H9 (cell line): Measurements from ENCODE around the gene RBM45. TPM values are rescaled to one million over a fixed set of nuclear protein-coding genes. Genes with fewer than 3 reads are reported as not detected.

Experiments
- DNase-seq: peaks from one replicate; pipeline ENCODE4 v3.0.0-alpha.2; 2017
- H2AFZ ChIP-seq: one replicate; pipeline ENCODE4 v1.6.1; 2013; ENCODE audit warnings: mild to moderate bottlenecking, low read length, control low read depth, moderate library complexity
- H2AK5ac ChIP-seq: 2 replicates; pipeline ENCODE4 v1.6.1; 2013; ENCODE audit warnings: low read length, control low read depth, mixed read lengths; ENCODE audit not compliant: insufficient read length
- H2BK120ac ChIP-seq: one replicate; pipeline ENCODE4 v1.6.1; 2013; ENCODE audit warnings: low read depth, mild to moderate bottlenecking, low read length, control low read depth, inconsistent platforms; ENCODE audit not compliant: poor library complexity, severe bottlenecking
- H2BK12ac ChIP-seq: 2 replicates; pipeline ENCODE4 v1.6.1; 2013; ENCODE audit warnings: low read length, control low read depth, mixed read lengths, low read depth; ENCODE audit not compliant: insufficient read length
- H2BK15ac ChIP-seq: 2 replicates; pipeline ENCODE4 v1.6.1; 2013; ENCODE audit warnings: low read depth, low read length, control low read depth
- H2BK20ac ChIP-seq: one replicate; pipeline ENCODE4 v1.6.1; 2013; ENCODE audit warnings: low read depth, mild to moderate bottlenecking, low read length, control low read depth, inconsistent platforms; ENCODE audit not compliant: poor library complexity, severe bottlenecking
- H2BK5ac ChIP-seq: 2 replicates; pipeline ENCODE4 v1.6.1; 2013; ENCODE audit warnings: low read length, control low read depth, mixed read lengths; ENCODE audit not compliant: insufficient read length
- H3K14ac ChIP-seq: 2 replicates; pipeline ENCODE4 v1.6.1; 2013; ENCODE audit warnings: low read length, control low read depth; ENCODE audit not compliant: insufficient read depth
- H3K18ac ChIP-seq: 2 replicates; pipeline ENCODE4 v1.6.1; 2013; ENCODE audit warnings: low read depth, mild to moderate bottlenecking, mixed read lengths, low read length, control low read depth; ENCODE audit not compliant: insufficient read length
- H3K23ac ChIP-seq: 2 replicates; pipeline ENCODE4 v1.6.1; 2013; ENCODE audit warnings: low read length, control low read depth, mixed read lengths, low read depth; ENCODE audit not compliant: insufficient read length
- H3K23me2 ChIP-seq: 2 replicates; pipeline ENCODE4 v1.6.1; 2013; ENCODE audit warnings: low read depth, mild to moderate bottlenecking, mixed read lengths, low read length, control low read depth; ENCODE audit not compliant: insufficient read length, poor library complexity, severe bottlenecking
- H3K27ac ChIP-seq: 2 replicates; pipeline ENCODE4 v1.5.1; 2013; ENCODE audit warnings: low read length, control low read depth, mixed read lengths, low read depth; ENCODE audit not compliant: insufficient read length
- H3K27me3 ChIP-seq: 2 replicates; pipeline ENCODE4 v1.6.1; 2013; ENCODE audit warnings: low read length, control low read depth, inconsistent platforms; ENCODE audit not compliant: insufficient read depth
- H3K4ac ChIP-seq: 2 replicates; pipeline ENCODE4 v1.6.1; 2013; ENCODE audit warnings: low read depth, mild to moderate bottlenecking, control low read depth, inconsistent platforms, low read length, moderate library complexity
- H3K4me1 ChIP-seq: 2 replicates; pipeline ENCODE4 v1.6.1; 2013; ENCODE audit warnings: low read length, control low read depth, inconsistent platforms; ENCODE audit not compliant: insufficient read depth
- H3K4me2 ChIP-seq: 2 replicates; pipeline ENCODE4 v1.6.1; 2013; ENCODE audit warnings: low read length, control low read depth, mixed read lengths; ENCODE audit not compliant: insufficient read length, insufficient read depth
- H3K56ac ChIP-seq: 2 replicates; pipeline ENCODE4 v1.6.1; 2013; ENCODE audit warnings: low read depth, mild to moderate bottlenecking, mixed read lengths, low read length, control low read depth; ENCODE audit not compliant: insufficient read length
- H3K79me1 ChIP-seq: 2 replicates; pipeline ENCODE4 v1.6.1; 2013; ENCODE audit warnings: low read depth, mild to moderate bottlenecking, moderate library complexity, low read length, control low read depth, inconsistent platforms; ENCODE audit not compliant: insufficient read depth, poor library complexity, severe bottlenecking
- H3K79me2 ChIP-seq: 2 replicates; pipeline ENCODE4 v1.6.1; 2013; ENCODE audit warnings: low read length, control low read depth, inconsistent platforms; ENCODE audit not compliant: insufficient read depth
- H3K9ac ChIP-seq: 2 replicates; pipeline ENCODE4 v1.6.1; 2013; ENCODE audit warnings: low read length, control low read depth, mixed read lengths; ENCODE audit not compliant: insufficient read length; ENCODE audit errors: extremely low read depth
- H3K9me3 ChIP-seq: one replicate; pipeline ENCODE4 v1.6.1; 2013; ENCODE audit warnings: low read depth, low read length, inconsistent platforms; ENCODE audit not compliant: control insufficient read depth
- H3T11ph ChIP-seq: one replicate; pipeline ENCODE4 v1.6.1; 2013; ENCODE audit warnings: mild to moderate bottlenecking, low read length, control low read depth, inconsistent platforms
- H4K20me1 ChIP-seq: one replicate; pipeline ENCODE4 v1.6.1; 2013; ENCODE audit not compliant: control insufficient read depth, insufficient read length, insufficient read depth
- H4K5ac ChIP-seq: 2 replicates; pipeline ENCODE4 v1.6.1; 2013; ENCODE audit warnings: low read depth, mild to moderate bottlenecking, mixed read lengths, low read length, control low read depth; ENCODE audit not compliant: insufficient read length
- H4K8ac ChIP-seq: replicated peaks from 2 replicates; pipeline ENCODE4 v1.6.1; 2013; ENCODE audit warnings: low read length, control low read depth, mixed read lengths, low read depth; ENCODE audit not compliant: insufficient read length
- H4K91ac ChIP-seq: 2 replicates; pipeline ENCODE4 v1.6.1; 2013; ENCODE audit warnings: low read depth, mild to moderate bottlenecking, moderate library complexity, mixed read lengths, low read length, control low read depth; ENCODE audit not compliant: insufficient read length
- H3K27ac Mint-ChIP-seq, 3 experiments: 2 replicates in 2 of 3; 3 replicates in 1 of 3; pipeline ENCODE4 v1.8.0; 2020 to 2021; ENCODE audit warnings: mixed read lengths in 3 of 3, mild to moderate bottlenecking in 1 of 3, moderate library complexity in 1 of 3
- H3K27me3 Mint-ChIP-seq: 2 replicates; pipeline ENCODE4 v1.8.0; 2021; ENCODE audit warnings: low read depth, mild to moderate bottlenecking, moderate library complexity, mixed read lengths
- H3K36me3 Mint-ChIP-seq, 3 experiments: 2 replicates in 2 of 3; 3 replicates in 1 of 3; pipeline ENCODE4 v1.8.0; 2020 to 2021; ENCODE audit warnings: low read depth in 3 of 3, mixed read lengths in 3 of 3; ENCODE audit not compliant: insufficient read depth in 1 of 3
- H3K4me1 Mint-ChIP-seq, 2 experiments: 2 replicates each; pipeline ENCODE4 v1.8.0; 2020; ENCODE audit warnings: mixed read lengths in 2 of 2
- H3K4me3 Mint-ChIP-seq, 2 experiments: 2 replicates in 1 of 2; 3 replicates in 1 of 2; pipeline ENCODE4 v1.8.0; 2020 to 2021; ENCODE audit warnings: mild to moderate bottlenecking in 2 of 2, mixed read lengths in 2 of 2, moderate library complexity in 1 of 2
- H3K9me3 Mint-ChIP-seq, 2 experiments: 2 replicates in 1 of 2; 3 replicates in 1 of 2; pipeline ENCODE4 v1.8.0; 2020; ENCODE audit warnings: mild to moderate bottlenecking in 2 of 2, mixed read lengths in 2 of 2, moderate library complexity in 1 of 2
- CTCF ChIP-seq: fragments of 200-600 bp; sonication (generic); conservative IDR thresholded peaks from 3 replicates; pipeline ENCODE4 v1.8.0; 2021; ENCODE audit warnings: antibody characterized with exemption, mild to moderate bottlenecking
- whole genome bisulfite sequencing: extraction: QIAGEN DNeasy Blood & Tissue Kit; methylation state at CpG from one replicate; pipeline ENCODE4 v1.1.7; 2013; ENCODE audit warnings: missing lambda C conversion rate, low lambda C conversion rate, mixed read lengths; ENCODE audit not compliant: insufficient read length; ENCODE audit errors: extremely low coverage; 5-methylcytosine and 5-hydroxymethylcytosine counted together
- total RNA-seq: library from RNA; stranded (reverse); gene quantifications from 2 replicates; pipeline ENCODE4 v1.2.1, GENCODE V29; 2021

The RBM45 gene
- total RNA-seq, 1 experiment from 2014 or later: 13.9 TPM

DNA sequence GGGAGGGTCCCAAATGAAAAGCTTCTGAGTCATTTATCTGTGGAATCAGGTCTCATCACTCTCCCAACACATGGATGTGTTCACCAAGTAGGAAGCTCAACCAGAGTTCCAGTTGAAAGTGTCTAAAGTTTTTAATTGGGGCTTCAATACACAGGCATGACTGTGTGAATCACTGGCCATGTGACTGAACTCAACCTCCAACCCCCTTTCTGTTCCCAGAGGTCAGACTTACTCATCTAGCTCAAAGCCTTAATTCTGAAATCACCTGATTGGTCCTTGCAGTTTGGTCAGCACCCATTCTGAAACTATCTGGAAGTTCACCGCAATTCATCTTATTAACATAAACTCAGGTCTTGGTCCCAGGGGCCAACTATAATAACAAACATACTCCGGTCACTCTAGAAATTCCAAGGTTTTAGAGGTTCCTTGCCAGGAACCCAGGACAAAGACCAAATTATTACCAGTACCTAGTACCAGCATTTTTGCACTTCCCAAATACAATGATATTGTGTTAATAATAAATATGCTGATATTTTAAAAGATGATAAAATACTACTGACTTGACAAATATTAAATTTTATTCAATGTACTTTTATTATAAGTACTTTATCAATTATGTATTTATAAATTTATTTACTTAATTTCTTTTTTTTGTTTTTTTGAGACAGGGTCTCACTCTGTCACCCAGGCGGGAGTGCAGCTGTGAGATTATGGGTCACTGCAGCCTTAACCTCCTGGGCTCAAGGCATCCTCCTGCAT is 10.7 kb upstream of the RBM45 start:
- no peaks in the 10 kb centered on the region for H3K4me1 Mint-ChIP-seq
- no peak overlapping the region for H2BK5ac ChIP-seq
- H3K9ac ChIP-seq: no peak overlapping the region
- H3K27ac ChIP-seq: no peak overlapping the region
- H3T11ph ChIP-seq: no peak overlapping the region
- H3K14ac ChIP-seq: no peak overlapping the region
- H4K5ac ChIP-seq: no peak overlapping the region
- H2BK120ac ChIP-seq: no peak overlapping the region
- no peaks in the 10 kb centered on the region for H3K23me2 ChIP-seq
- H3K9me3 Mint-ChIP-seq: peaks cover under 1 to 3% of the 10 kb centered on the region in 2 experiments; a peak in 1 of 5 replicates
- no peak overlapping the region for H3K18ac ChIP-seq
- no peak overlapping the region for H2BK20ac ChIP-seq
- H3K79me2 ChIP-seq: no peaks in the 10 kb centered on the region
- H3K4me1 ChIP-seq: no peaks in the 10 kb centered on the region
- no peak for TF ChIP-seq CTCF
- no peaks in the 10 kb centered on the region for H3K79me1 ChIP-seq
- H3K27ac Mint-ChIP-seq: no peak overlapping the region
- H2BK12ac ChIP-seq: no peak overlapping the region
- no peaks in the 10 kb centered on the region for H3K27me3 ChIP-seq
- H3K4me2 ChIP-seq: no peak overlapping the region
- H3K23ac ChIP-seq: no peak overlapping the region
- no peak overlapping the region for H3K4me3 Mint-ChIP-seq
- H2BK15ac ChIP-seq: no peak overlapping the region
- H4K91ac ChIP-seq: no peak overlapping the region
- no peak overlapping the region for H3K56ac ChIP-seq
- no peak for DNase-seq
- no peaks in the 10 kb centered on the region for H3K27me3 Mint-ChIP-seq
- H2AK5ac ChIP-seq: no peak overlapping the region
- no peaks in the 10 kb centered on the region for H3K36me3 Mint-ChIP-seq
- H3K4ac ChIP-seq: no peak overlapping the region
- no CpG with 5 or more reads among the region's 3 CpGs for WGBS
- no peak overlapping the region for H2AFZ ChIP-seq
- no peaks in the 10 kb centered on the region for H4K20me1 ChIP-seq
- H4K8ac ChIP-seq: no peak overlapping the region
- H3K9me3 ChIP-seq: no peaks in the 10 kb centered on the region
